HepG2 (cell line): Measurements from ENCODE around the gene FOXA1. TPM values are rescaled to one million over a fixed set of nuclear protein-coding genes. Genes with fewer than 3 reads are reported as not detected.

ENCODE experiments used
- ATAC-seq: fragments of 200-7000 bp; cut with Tn5 transposase; 3 replicates; pipeline ENCODE4 v1.9.1; 2020; ENCODE audit warnings: mild to moderate bottlenecking, moderate library complexity
- BruUV-seq: library from RNA; stranded (reverse); fragments of 400-500 nt; replicated peaks from 2 replicates; lab custom pipeline; 2021; lab: Mats Ljungman, UMichigan
- CTCF ChIA-PET: fragments of 300-600 bp; formaldehyde crosslinking; extraction: SDS; loops from one replicate; lab custom pipeline; 2021; ENCODE audit warnings: low total read pairs, inconsistent platforms, low intra/inter-chr PET ratio; lab: Yijun Ruan, JAX
- POLR2A ChIA-PET: fragments of 350-600 bp; sonication (Branson Sonifier 250); formaldehyde crosslinking; loops from one replicate; lab custom pipeline; 2020; ENCODE audit warnings: antibody characterized with exemption, inconsistent platforms; lab: Yijun Ruan, JAX
- DNase-seq: peaks from one replicate; pipeline ENCODE4 v3.0.0-alpha.2; 2015; ENCODE audit warnings: low spot score
- FAIRE-seq: peaks from 3 replicates; lab custom pipeline; 2011; peaks lifted over from hg19 to GRCh38; lab: Jason Lieb, UNC
- H2AFZ ChIP-seq: one replicate; pipeline ENCODE4 v1.6.1; 2011; ENCODE audit warnings: low read length, inconsistent platforms
- H3K27ac ChIP-seq: fragments of 300-600 bp; 3 replicates; pipeline ENCODE4 v1.8.0; 2011; ENCODE audit warnings: mixed run types, mild to moderate bottlenecking, mixed read lengths, low read length, inconsistent platforms; ENCODE audit not compliant: insufficient read depth; ENCODE audit errors: extremely low read length
- H3K27me3 ChIP-seq, 2 experiments: fragments of 200-600 bp in 1 of 2; 2 replicates in 1 of 2; 3 replicates in 1 of 2; pipeline versions ENCODE4 v1.6.0 to v1.8.0; 2011; ENCODE audit warnings: low read length in 2 of 2, mild to moderate bottlenecking in 2 of 2, moderate library complexity in 2 of 2, inconsistent platforms in 1 of 2; ENCODE audit not compliant: insufficient read depth in 2 of 2, control insufficient read depth in 1 of 2
- H3K36me3 ChIP-seq, 2 experiments: fragments of 200-600 bp in 1 of 2; replicated peaks in 1 of 2; 2 replicates in 1 of 2; 3 replicates in 1 of 2; pipeline versions ENCODE4 v1.5.1 to v1.8.0; 2011; ENCODE audit warnings: low read length in 2 of 2, inconsistent platforms in 1 of 2; ENCODE audit not compliant: insufficient read depth in 2 of 2, control insufficient read depth in 1 of 2
- H3K4me1 ChIP-seq: 2 replicates; pipeline ENCODE4 v1.5.1; 2012; ENCODE audit warnings: low read length, inconsistent platforms; ENCODE audit not compliant: insufficient read depth
- H3K4me2 ChIP-seq: 2 replicates; pipeline ENCODE4 v1.6.0; 2011; ENCODE audit warnings: low read depth, low read length, inconsistent platforms
- H3K4me3 ChIP-seq, 3 experiments: fragments of 200-600 bp in 1 of 3; sonication (generic), shearing (Covaris generic) in 1 of 3; replicated peaks in 1 of 3; 2 replicates each; pipeline ENCODE4 v1.5.1; 2011 to 2016; ENCODE audit warnings: low read length in 3 of 3, inconsistent platforms in 2 of 3, low read depth in 2 of 3, mild to moderate bottlenecking in 2 of 3, control low read depth in 1 of 3, mixed read lengths in 1 of 3; ENCODE audit not compliant: insufficient read depth in 1 of 3
- H3K79me2 ChIP-seq: one replicate; pipeline ENCODE4 v1.6.1; 2011; ENCODE audit warnings: low read length, inconsistent platforms; ENCODE audit not compliant: insufficient read depth
- H3K9ac ChIP-seq: 2 replicates; pipeline ENCODE4 v1.6.0; 2011; ENCODE audit warnings: mild to moderate bottlenecking, low read depth, low read length, inconsistent platforms; ENCODE audit not compliant: insufficient read depth
- H3K9me3 ChIP-seq: 2 replicates; pipeline ENCODE4 v1.5.1; 2012; ENCODE audit warnings: mild to moderate bottlenecking, low read length
- H4K20me1 ChIP-seq: 2 replicates; pipeline ENCODE4 v1.6.0; 2011; ENCODE audit warnings: inconsistent platforms, mild to moderate bottlenecking, low read length, moderate library complexity; ENCODE audit not compliant: insufficient read depth
- PATZ1 ChIP-seq: sonication (generic); formaldehyde crosslinking; IDR thresholded peaks from 2 replicates; pipeline ENCODE4 v1.4.0; 2020; ENCODE audit warnings: missing genetic modification reagents
- PRPF4 ChIP-seq: fragments of 200-400 bp; formaldehyde crosslinking; IDR thresholded peaks from 2 replicates; pipeline ENCODE4 v1.6.1; 2016; ENCODE audit warnings: low read length, low read depth; ENCODE audit not compliant: poor library complexity, severe bottlenecking
- SNAPC5 ChIP-seq: sonication (generic); formaldehyde crosslinking; IDR thresholded peaks from 2 replicates; pipeline ENCODE4 v1.8.1; 2023; ENCODE audit warnings: mild to moderate bottlenecking, missing genetic modification reagents, borderline replicate concordance
- ZKSCAN5 ChIP-seq: sonication (generic); formaldehyde crosslinking; IDR thresholded peaks from 2 replicates; pipeline ENCODE4 v1.5.1; 2020; ENCODE audit warnings: mild to moderate bottlenecking, missing genetic modification reagents
- ZNF276 ChIP-seq: sonication (generic); formaldehyde crosslinking; IDR thresholded peaks from 2 replicates; pipeline ENCODE4 v1.4.0; 2020; ENCODE audit warnings: mild to moderate bottlenecking, low read depth, missing genetic modification reagents
- ZNF670 ChIP-seq: sonication (generic); formaldehyde crosslinking; IDR thresholded peaks from 2 replicates; pipeline ENCODE4 v1.8.0; 2022; ENCODE audit warnings: mild to moderate bottlenecking, missing genetic modification reagents, borderline replicate concordance
- ZNF776 ChIP-seq: sonication (generic); formaldehyde crosslinking; IDR thresholded peaks from 2 replicates; pipeline ENCODE4 v1.4.0; 2020; ENCODE audit warnings: mild to moderate bottlenecking, missing genetic modification reagents
- ZNF841 ChIP-seq: sonication (generic); formaldehyde crosslinking; IDR thresholded peaks from 2 replicates; pipeline ENCODE4 v1.8.1; 2023; ENCODE audit warnings: missing genetic modification reagents, borderline replicate concordance
- WGBS: methylation state at CpG from one replicate; pipeline ENCODE4 v1.1.6; 2017; ENCODE audit warnings: low lambda C conversion rate; 5-methylcytosine and 5-hydroxymethylcytosine counted together
- in situ Hi-C: cut with HindIII; loops from 2 replicates; pipeline ENCODE4 v1.10.0; 2017; ENCODE audit warnings: low pct_unique_long_range_greater_than_20kb; ENCODE audit not compliant: extremely low pct_ligation_motif_present
- intact Hi-C: fragments of 100-400 bp; cut with micrococcal nuclease; formaldehyde crosslinking; loops from one replicate; pipeline ENCODE4 v1.10.0; 2022; ENCODE audit not compliant: unreplicated experiment
- polyA plus RNA-seq, 8 experiments: library from polyadenylated mRNA; depleted of rRNA in 3 of 8; stranded (reverse) in 7 of 8; unstranded in 1 of 8; fragments of >200 nt; fragmentation: Illumina TruSeq in 4 of 8; extraction: Trizol in 4 of 8; gene quantifications; 2 replicates each; pipeline versions ENCODE4 v1.2.1 to v1.2.3, GENCODE V29; 2011 to 2016; ENCODE audit warnings: low read depth in 4 of 8, missing spikeins in 1 of 8, mixed read lengths in 1 of 8; ENCODE audit not compliant: insufficient read depth in 1 of 8
- total RNA-seq, 5 experiments: library from RNA; depleted of rRNA; stranded (reverse); fragments of >200 nt; fragmentation: Illumina TruSeq; extraction: Trizol; gene quantifications; 2 replicates each; pipeline ENCODE4 v1.2.3, GENCODE V29; 2016; ENCODE audit warnings: low read depth in 1 of 5
- TF ChIP-seq, protein P1 (sequence below): sonication (generic); formaldehyde crosslinking; IDR thresholded peaks from 2 replicates; pipeline ENCODE4 v1.8.0; 2022; ENCODE audit warnings: low read depth, missing genetic modification reagents

FOXA1 gene
- total and polyA plus RNA-seq, 2 of the 13 experiments (the other 11 are each of a cell fraction or from before 2014, with no cell fraction given): 43.4 to 58.6 TPM

DNA sequence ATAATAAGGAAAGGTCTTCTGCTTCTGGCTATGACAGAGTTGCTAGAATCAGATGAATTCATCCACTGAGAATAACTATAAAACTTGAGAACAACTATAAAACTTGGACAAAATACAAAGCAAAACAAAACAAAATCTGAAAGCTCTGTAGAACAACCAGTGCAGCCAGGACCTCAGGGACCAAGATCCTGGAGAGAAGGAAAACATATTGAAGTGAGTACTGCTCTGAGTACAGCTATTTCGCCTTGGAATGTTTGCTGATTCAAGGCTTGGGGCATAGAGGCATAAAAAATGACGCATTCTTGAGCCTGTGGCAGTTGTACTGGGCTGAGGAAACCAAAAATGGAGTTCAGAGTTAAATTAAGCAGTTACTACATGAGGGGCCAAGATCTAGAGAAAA lies 21.7 kb downstream of the FOXA1 start (continued):
- TF ChIP-seq ZNF776 (CRISPR knock-in tag) (no peak), PATZ1 (CRISPR knock-in tag) (no peak), ZNF276 (no peak), PRPF4 (no peak), SNAPC5 (CRISPR knock-in tag) (no peak)
- TF ChIP-seq, protein P1, sequence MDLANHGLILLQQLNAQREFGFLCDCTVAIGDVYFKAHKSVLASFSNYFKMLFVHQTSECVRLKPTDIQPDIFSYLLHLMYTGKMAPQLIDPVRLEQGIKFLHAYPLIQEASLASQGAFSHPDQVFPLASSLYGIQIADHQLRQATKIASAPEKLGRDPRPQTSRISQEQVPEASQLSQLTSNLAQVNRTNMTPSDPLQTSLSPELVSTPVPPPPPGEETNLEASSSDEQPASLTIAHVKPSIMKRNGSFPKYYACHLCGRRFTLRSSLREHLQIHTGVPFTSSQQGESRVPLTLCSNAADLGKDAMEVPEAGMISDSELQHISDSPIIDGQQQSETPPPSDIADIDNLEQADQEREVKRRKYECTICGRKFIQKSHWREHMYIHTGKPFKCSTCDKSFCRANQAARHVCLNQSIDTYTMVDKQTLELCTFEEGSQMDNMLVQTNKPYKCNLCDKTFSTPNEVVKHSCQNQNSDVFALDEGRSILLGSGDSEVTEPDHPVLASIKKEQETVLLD (CRISPR knock-in tag): no peak

DNA sequence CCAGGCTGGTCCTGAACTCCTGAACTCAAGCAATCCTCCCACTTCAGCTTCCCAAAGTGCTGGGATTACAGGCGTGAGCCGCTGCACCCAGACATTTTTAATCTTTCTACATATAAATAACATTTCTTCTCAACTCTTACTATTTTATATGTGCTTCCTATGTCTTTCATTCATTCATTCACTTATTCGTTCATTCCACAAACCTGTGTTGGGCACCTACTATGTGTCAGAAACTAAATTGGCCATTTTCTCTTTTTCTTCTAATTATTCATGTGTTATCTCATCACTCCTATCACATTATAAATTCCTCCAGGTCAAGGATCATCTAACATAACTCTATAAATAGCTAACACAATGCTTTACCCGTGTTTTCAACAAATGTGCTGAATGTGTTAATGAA lies 23.7 kb downstream of the FOXA1 start:
- no TSS peak for BruUV-seq
- H3K4me1 ChIP-seq: peaks cover 14% of the 10 kb centered on the region
- intact Hi-C loops (no loop called here), in situ Hi-C loops (no loop called here)
- no peak for ATAC-seq
- no peaks in the 10 kb centered on the region for H4K20me1 ChIP-seq
- no peaks in the 10 kb centered on the region for H3K27me3 ChIP-seq
- no peak overlapping the region for H3K4me2 ChIP-seq
- ChIA-PET POLR2A (no interaction called here), CTCF (interaction anchor here (1.1 kb wide), 1 partner anchor 303 kb away, joined by 3 read pairs; no protein-coding TSS in a partner anchor)
- no peak overlapping the region for H3K9ac ChIP-seq
- no peak overlapping the region for H3K4me3 ChIP-seq
- no peak for DNase-seq
- no peak overlapping the region for H3K27ac ChIP-seq
- WGBS: 97% methylated on average over 4 of the region's 4 CpGs
- no peaks in the 10 kb centered on the region for H3K36me3 ChIP-seq
- no peaks in the 10 kb centered on the region for H3K9me3 ChIP-seq
- no peak for FAIRE-seq
- no peak overlapping the region for H2AFZ ChIP-seq
- H3K79me2 ChIP-seq: no peaks in the 10 kb centered on the region
- TF ChIP-seq ZNF670 (CRISPR knock-in tag) (no peak), ZKSCAN5 (CRISPR knock-in tag) (no peak), ZNF841 (CRISPR knock-in tag) (0 out of 2 replicates have a peak, but pooled peaks have one; percentile 38)
